ENCODE measurements around the gene GAPVD1.
"Not testable (repeated sequence)": the region's sequence is repeated elsewhere in the genome, so short reads cannot be mapped to it uniquely, and the experiment has no call there.

The GAPVD1 gene

GRCh38 chr9:125262294-125262991 is 817 bp downstream of the GAPVD1 start:
- no peak for TF ChIP-seq FOXA1 (IDR thresholded peaks at IDR 0.05)
- TF ChIP-seq NFRKB (IDR thresholded peaks at IDR 0.05) = no peak
- TF ChIP-seq FOXM1 (IDR thresholded peaks at IDR 0.05; ENCODE audit: borderline replicate concordance) = no peak
- TF ChIP-seq FOXK2 (IDR thresholded peaks at IDR 0.05) = no peak
- TF ChIP-seq ARNT (IDR thresholded peaks at IDR 0.05) = no peak
- no peak for TF ChIP-seq SUZ12 (IDR thresholded peaks at IDR 0.05)
- TF ChIP-seq TARDBP (IDR thresholded peaks at IDR 0.05) = no peak
- TF ChIP-seq BHLHE40 (IDR thresholded peaks at IDR 0.05; ENCODE audit: borderline replicate concordance) = no peak
- no peak for TF ChIP-seq ZNF384 (IDR thresholded peaks at IDR 0.05)
- TF ChIP-seq HDGF (IDR thresholded peaks at IDR 0.05; ENCODE audit: borderline replicate concordance) = no peak
- no peak for TF ChIP-seq LEF1 (IDR thresholded peaks at IDR 0.05; ENCODE audit: borderline replicate concordance)
- TF ChIP-seq SP1 (IDR thresholded peaks at IDR 0.05) = no peak
- TF ChIP-seq L3MBTL2 (conservative IDR thresholded peaks at IDR 0.05) = no peak
- TF ChIP-seq CTBP1 (IDR thresholded peaks at IDR 0.05; ENCODE audit: borderline replicate concordance) = no peak
- no peak for TF ChIP-seq PKNOX1 (IDR thresholded peaks at IDR 0.05)
- TF ChIP-seq ELF4 (IDR thresholded peaks at IDR 0.05) = no peak
- ChIA-PET CTCF (no interaction called here), POLR2A (interaction anchor here (1.2 to 4.3 kb wide), 2 partner anchors 19 to 21 kb away, joined by 4 to 33 read pairs; partner anchors contain the start of gene HSPA5)
- peak; percentile 38 for DNase-seq (ENCODE audit: extremely low spot score)

GRCh38 chr9:125264068-125264467 is 2.4 kb downstream of the GAPVD1 start:
- CTCF ChIA-PET; DNase-seq (ENCODE audit: extremely low spot score): not testable (repeated sequence)
- POLR2A ChIA-PET = interaction anchor here (1.3 kb wide), 1 partner anchor 23 kb away, joined by 3 read pairs; the partner anchor contains the start of gene HSPA5

- DNase-seq (ENCODE audit: extremely low spot score) = no peak
- POLR2A ChIA-PET = no interaction called here
- CTCF ChIA-PET = no interaction called here
- TF ChIP-seq BHLHE40 (IDR thresholded peaks at IDR 0.05; ENCODE audit: borderline replicate concordance) = no peak
- TF ChIP-seq TARDBP (IDR thresholded peaks at IDR 0.05) = no peak
- no peak for TF ChIP-seq SUZ12 (IDR thresholded peaks at IDR 0.05)
- no peak for TF ChIP-seq FOXM1 (IDR thresholded peaks at IDR 0.05; ENCODE audit: borderline replicate concordance)
Measured at GRCh38 chr9:125268394-125269013, 6.9 kb downstream of the GAPVD1 start.

GRCh38 chr9:125269014-125269397 is 7.4 kb downstream of the GAPVD1 start:
- ChIA-PET CTCF (no interaction called here), POLR2A (no interaction called here)
- no peak for DNase-seq (ENCODE audit: extremely low spot score)
- TF ChIP-seq FOXA1 (IDR thresholded peaks at IDR 0.05) (no peak), FOXK2 (IDR thresholded peaks at IDR 0.05) (no peak), ARNT (IDR thresholded peaks at IDR 0.05) (no peak), ELF4 (IDR thresholded peaks at IDR 0.05) (no peak), HDGF (IDR thresholded peaks at IDR 0.05; ENCODE audit: borderline replicate concordance) (no peak)

- CTCF ChIA-PET = no interaction called here
Measured at GRCh38 chr9:125271081-125271480, 9.5 kb downstream of the GAPVD1 start.

GRCh38 chr9:125272697-125273096 is 11.1 kb downstream of the GAPVD1 start:
- ChIA-PET CTCF (no interaction called here), POLR2A (no interaction called here)
- no peak for DNase-seq (ENCODE audit: extremely low spot score)
- TF ChIP-seq ELF4 (IDR thresholded peaks at IDR 0.05) (no peak), FOXK2 (IDR thresholded peaks at IDR 0.05) (no peak), ZNF384 (IDR thresholded peaks at IDR 0.05) (no peak), CTBP1 (IDR thresholded peaks at IDR 0.05; ENCODE audit: borderline replicate concordance) (no peak), HDGF (IDR thresholded peaks at IDR 0.05; ENCODE audit: borderline replicate concordance) (no peak), L3MBTL2 (conservative IDR thresholded peaks at IDR 0.05) (no peak), BHLHE40 (IDR thresholded peaks at IDR 0.05; ENCODE audit: borderline replicate concordance) (no peak), NFRKB (IDR thresholded peaks at IDR 0.05) (no peak), ARNT (IDR thresholded peaks at IDR 0.05) (no peak), PKNOX1 (IDR thresholded peaks at IDR 0.05) (no peak), FOXA1 (IDR thresholded peaks at IDR 0.05) (no peak), LEF1 (IDR thresholded peaks at IDR 0.05; ENCODE audit: borderline replicate concordance) (no peak), TARDBP (IDR thresholded peaks at IDR 0.05) (no peak), SP1 (IDR thresholded peaks at IDR 0.05) (no peak), SUZ12 (IDR thresholded peaks at IDR 0.05) (no peak), FOXM1 (IDR thresholded peaks at IDR 0.05; ENCODE audit: borderline replicate concordance) (no peak)

More at GRCh38 chr9:125271081-125271480, 9.5 kb downstream of the GAPVD1 start:
- TF ChIP-seq SUZ12 (IDR thresholded peaks at IDR 0.05) (no peak), FOXM1 (IDR thresholded peaks at IDR 0.05; ENCODE audit: borderline replicate concordance) (no peak), ZNF384 (IDR thresholded peaks at IDR 0.05) (no peak), BHLHE40 (IDR thresholded peaks at IDR 0.05; ENCODE audit: borderline replicate concordance) (no peak)
- no peak for DNase-seq (ENCODE audit: extremely low spot score)
- POLR2A ChIA-PET = no interaction called here

GRCh38 chr9:125276771-125277170 is 15.1 kb downstream of the GAPVD1 start:
- no peak for TF ChIP-seq FOXM1 (IDR thresholded peaks at IDR 0.05; ENCODE audit: borderline replicate concordance)
- TF ChIP-seq PKNOX1 (IDR thresholded peaks at IDR 0.05) = no peak
- no peak for TF ChIP-seq HDGF (IDR thresholded peaks at IDR 0.05; ENCODE audit: borderline replicate concordance)
- TF ChIP-seq NFRKB (IDR thresholded peaks at IDR 0.05) = no peak
- TF ChIP-seq SUZ12 (IDR thresholded peaks at IDR 0.05) = no peak
- no peak for TF ChIP-seq ELF4 (IDR thresholded peaks at IDR 0.05)
- no peak for TF ChIP-seq SP1 (IDR thresholded peaks at IDR 0.05)
- no peak for TF ChIP-seq CTBP1 (IDR thresholded peaks at IDR 0.05; ENCODE audit: borderline replicate concordance)
- no peak for TF ChIP-seq FOXK2 (IDR thresholded peaks at IDR 0.05)
- no peak for TF ChIP-seq L3MBTL2 (conservative IDR thresholded peaks at IDR 0.05)
- TF ChIP-seq LEF1 (IDR thresholded peaks at IDR 0.05; ENCODE audit: borderline replicate concordance) = no peak
- TF ChIP-seq TARDBP (IDR thresholded peaks at IDR 0.05) = no peak
- TF ChIP-seq BHLHE40 (IDR thresholded peaks at IDR 0.05; ENCODE audit: borderline replicate concordance) = no peak
- no peak for TF ChIP-seq FOXA1 (IDR thresholded peaks at IDR 0.05)
- TF ChIP-seq ZNF384 (IDR thresholded peaks at IDR 0.05) = no peak
- TF ChIP-seq ARNT (IDR thresholded peaks at IDR 0.05) = no peak
- no peak for DNase-seq (ENCODE audit: extremely low spot score)
- CTCF ChIA-PET = interaction anchor here (0.6 kb wide), 1 partner anchor 1428 kb away, joined by 3 read pairs; no protein-coding TSS in a partner anchor
- POLR2A ChIA-PET = no interaction called here

All from HEK293T (cell line).